H9 (cell line): ENCODE measurements around the gene TMEM121. TPM values are rescaled to one million over a fixed set of nuclear protein-coding genes. Genes with fewer than 3 reads are reported as not detected.
A peak's percentile ranks its signal among the peaks of the same experiment; 100 is the strongest.

ENCODE experiments used
- DNase-seq: peaks from one replicate; pipeline ENCODE4 v3.0.0-alpha.2; 2017
- H2AFZ ChIP-seq: one replicate; pipeline ENCODE4 v1.6.1; 2013; ENCODE audit warnings: mild to moderate bottlenecking, low read length, control low read depth, moderate library complexity
- H2AK5ac ChIP-seq: 2 replicates; pipeline ENCODE4 v1.6.1; 2013; ENCODE audit warnings: low read length, control low read depth, mixed read lengths; ENCODE audit not compliant: insufficient read length
- H2BK120ac ChIP-seq: one replicate; pipeline ENCODE4 v1.6.1; 2013; ENCODE audit warnings: low read depth, mild to moderate bottlenecking, low read length, control low read depth, inconsistent platforms; ENCODE audit not compliant: poor library complexity, severe bottlenecking
- H2BK12ac ChIP-seq: 2 replicates; pipeline ENCODE4 v1.6.1; 2013; ENCODE audit warnings: low read length, control low read depth, mixed read lengths, low read depth; ENCODE audit not compliant: insufficient read length
- H2BK15ac ChIP-seq: 2 replicates; pipeline ENCODE4 v1.6.1; 2013; ENCODE audit warnings: low read depth, low read length, control low read depth
- H2BK20ac ChIP-seq: one replicate; pipeline ENCODE4 v1.6.1; 2013; ENCODE audit warnings: low read depth, mild to moderate bottlenecking, low read length, control low read depth, inconsistent platforms; ENCODE audit not compliant: poor library complexity, severe bottlenecking
- H2BK5ac ChIP-seq: 2 replicates; pipeline ENCODE4 v1.6.1; 2013; ENCODE audit warnings: low read length, control low read depth, mixed read lengths; ENCODE audit not compliant: insufficient read length
- H3K14ac ChIP-seq: 2 replicates; pipeline ENCODE4 v1.6.1; 2013; ENCODE audit warnings: low read length, control low read depth; ENCODE audit not compliant: insufficient read depth
- H3K18ac ChIP-seq: 2 replicates; pipeline ENCODE4 v1.6.1; 2013; ENCODE audit warnings: low read depth, mild to moderate bottlenecking, mixed read lengths, low read length, control low read depth; ENCODE audit not compliant: insufficient read length
- H3K23ac ChIP-seq: 2 replicates; pipeline ENCODE4 v1.6.1; 2013; ENCODE audit warnings: low read length, control low read depth, mixed read lengths, low read depth; ENCODE audit not compliant: insufficient read length
- H3K23me2 ChIP-seq: 2 replicates; pipeline ENCODE4 v1.6.1; 2013; ENCODE audit warnings: low read depth, mild to moderate bottlenecking, mixed read lengths, low read length, control low read depth; ENCODE audit not compliant: insufficient read length, poor library complexity, severe bottlenecking
- H3K27ac ChIP-seq: 2 replicates; pipeline ENCODE4 v1.5.1; 2013; ENCODE audit warnings: low read length, control low read depth, mixed read lengths, low read depth; ENCODE audit not compliant: insufficient read length
- H3K27me3 ChIP-seq: 2 replicates; pipeline ENCODE4 v1.6.1; 2013; ENCODE audit warnings: low read length, control low read depth, inconsistent platforms; ENCODE audit not compliant: insufficient read depth
- H3K4ac ChIP-seq: 2 replicates; pipeline ENCODE4 v1.6.1; 2013; ENCODE audit warnings: low read depth, mild to moderate bottlenecking, control low read depth, inconsistent platforms, low read length, moderate library complexity
- H3K4me1 ChIP-seq: 2 replicates; pipeline ENCODE4 v1.6.1; 2013; ENCODE audit warnings: low read length, control low read depth, inconsistent platforms; ENCODE audit not compliant: insufficient read depth
- H3K4me2 ChIP-seq: 2 replicates; pipeline ENCODE4 v1.6.1; 2013; ENCODE audit warnings: low read length, control low read depth, mixed read lengths; ENCODE audit not compliant: insufficient read length, insufficient read depth
- H3K56ac ChIP-seq: 2 replicates; pipeline ENCODE4 v1.6.1; 2013; ENCODE audit warnings: low read depth, mild to moderate bottlenecking, mixed read lengths, low read length, control low read depth; ENCODE audit not compliant: insufficient read length
- H3K79me1 ChIP-seq: 2 replicates; pipeline ENCODE4 v1.6.1; 2013; ENCODE audit warnings: low read depth, mild to moderate bottlenecking, moderate library complexity, low read length, control low read depth, inconsistent platforms; ENCODE audit not compliant: insufficient read depth, poor library complexity, severe bottlenecking
- H3K79me2 ChIP-seq: 2 replicates; pipeline ENCODE4 v1.6.1; 2013; ENCODE audit warnings: low read length, control low read depth, inconsistent platforms; ENCODE audit not compliant: insufficient read depth
- H3K9ac ChIP-seq: 2 replicates; pipeline ENCODE4 v1.6.1; 2013; ENCODE audit warnings: low read length, control low read depth, mixed read lengths; ENCODE audit not compliant: insufficient read length; ENCODE audit errors: extremely low read depth
- H3K9me3 ChIP-seq: one replicate; pipeline ENCODE4 v1.6.1; 2013; ENCODE audit warnings: low read depth, low read length, inconsistent platforms; ENCODE audit not compliant: control insufficient read depth
- H3T11ph ChIP-seq: one replicate; pipeline ENCODE4 v1.6.1; 2013; ENCODE audit warnings: mild to moderate bottlenecking, low read length, control low read depth, inconsistent platforms
- H4K20me1 ChIP-seq: one replicate; pipeline ENCODE4 v1.6.1; 2013; ENCODE audit not compliant: control insufficient read depth, insufficient read length, insufficient read depth
- H4K5ac ChIP-seq: 2 replicates; pipeline ENCODE4 v1.6.1; 2013; ENCODE audit warnings: low read depth, mild to moderate bottlenecking, mixed read lengths, low read length, control low read depth; ENCODE audit not compliant: insufficient read length
- H4K8ac ChIP-seq: replicated peaks from 2 replicates; pipeline ENCODE4 v1.6.1; 2013; ENCODE audit warnings: low read length, control low read depth, mixed read lengths, low read depth; ENCODE audit not compliant: insufficient read length
- H4K91ac ChIP-seq: 2 replicates; pipeline ENCODE4 v1.6.1; 2013; ENCODE audit warnings: low read depth, mild to moderate bottlenecking, moderate library complexity, mixed read lengths, low read length, control low read depth; ENCODE audit not compliant: insufficient read length
- H3K27ac Mint-ChIP-seq, 3 experiments: 2 replicates in 2 of 3; 3 replicates in 1 of 3; pipeline ENCODE4 v1.8.0; 2020 to 2021; ENCODE audit warnings: mixed read lengths in 3 of 3, mild to moderate bottlenecking in 1 of 3, moderate library complexity in 1 of 3
- H3K27me3 Mint-ChIP-seq: 2 replicates; pipeline ENCODE4 v1.8.0; 2021; ENCODE audit warnings: low read depth, mild to moderate bottlenecking, moderate library complexity, mixed read lengths
- H3K36me3 Mint-ChIP-seq, 3 experiments: 2 replicates in 2 of 3; 3 replicates in 1 of 3; pipeline ENCODE4 v1.8.0; 2020 to 2021; ENCODE audit warnings: low read depth in 3 of 3, mixed read lengths in 3 of 3; ENCODE audit not compliant: insufficient read depth in 1 of 3
- H3K4me1 Mint-ChIP-seq, 2 experiments: 2 replicates each; pipeline ENCODE4 v1.8.0; 2020; ENCODE audit warnings: mixed read lengths in 2 of 2
- H3K4me3 Mint-ChIP-seq, 2 experiments: 2 replicates in 1 of 2; 3 replicates in 1 of 2; pipeline ENCODE4 v1.8.0; 2020 to 2021; ENCODE audit warnings: mild to moderate bottlenecking in 2 of 2, mixed read lengths in 2 of 2, moderate library complexity in 1 of 2
- H3K9me3 Mint-ChIP-seq, 2 experiments: 2 replicates in 1 of 2; 3 replicates in 1 of 2; pipeline ENCODE4 v1.8.0; 2020; ENCODE audit warnings: mild to moderate bottlenecking in 2 of 2, mixed read lengths in 2 of 2, moderate library complexity in 1 of 2
- CTCF ChIP-seq: fragments of 200-600 bp; sonication (generic); conservative IDR thresholded peaks from 3 replicates; pipeline ENCODE4 v1.8.0; 2021; ENCODE audit warnings: antibody characterized with exemption, mild to moderate bottlenecking
- WGBS: extraction: QIAGEN DNeasy Blood & Tissue Kit; methylation state at CpG from one replicate; pipeline ENCODE4 v1.1.7; 2013; ENCODE audit warnings: missing lambda C conversion rate, low lambda C conversion rate, mixed read lengths; ENCODE audit not compliant: insufficient read length; ENCODE audit errors: extremely low coverage; 5-methylcytosine and 5-hydroxymethylcytosine counted together
- total RNA-seq: library from RNA; stranded (reverse); gene quantifications from 2 replicates; pipeline ENCODE4 v1.2.1, GENCODE V29; 2021

TMEM121 gene
- total RNA-seq, 1 experiment from 2014 or later, result 2.6 TPM

GRCh38 chr14:105484069-105484996 lies 42.0 kb upstream of the TMEM121 start:
- no CpG with 5 or more reads among the region's 20 CpGs for WGBS
- Histone ChIP-seq H3K4me2 (no peak overlapping the region), H3K79me1 (no peaks in the 10 kb centered on the region), H3K23me2 (peaks cover 7% of the 10 kb centered on the region), H2BK5ac (no peak overlapping the region), H3K27me3 (peaks cover 40% of the 10 kb centered on the region), H2AK5ac (no peak overlapping the region), H4K20me1 (no peaks in the 10 kb centered on the region), H2BK12ac (no peak overlapping the region), H3K9me3 (no peaks in the 10 kb centered on the region), H3K23ac (no peak overlapping the region), H3K9ac (no peak overlapping the region), H4K5ac (no peak overlapping the region), H3K4me1 (no peaks in the 10 kb centered on the region), H4K8ac (no peak overlapping the region), H3K79me2 (no peaks in the 10 kb centered on the region), H2BK120ac (no peak overlapping the region), H3K14ac (0 out of 2 replicates have a peak overlapping the region, but pooled peaks have one; percentile 16), H3K18ac (peak overlapping the region; percentile 10), H2BK15ac (no peak overlapping the region), H3K56ac (no peak overlapping the region), H4K91ac (peak overlapping the region; percentile 86), H3K4ac (no peak overlapping the region; the same call in 1 of the 2 replicates), H2BK20ac (no peak overlapping the region), H3K27ac (no peak overlapping the region), H3T11ph (no peak overlapping the region), H2AFZ (no peak overlapping the region)
- peaks cover 91% of the 10 kb centered on the region for H3K27me3 Mint-ChIP-seq
- no peak overlapping the region for H3K27ac Mint-ChIP-seq
- no peaks in the 10 kb centered on the region for H3K36me3 Mint-ChIP-seq
- no peaks in the 10 kb centered on the region for H3K9me3 Mint-ChIP-seq
- H3K4me1 Mint-ChIP-seq, result peaks cover 12 to 29% of the 10 kb centered on the region in 2 experiments
- DNase-seq, result no peak
- no peak for TF ChIP-seq CTCF
- H3K4me3 Mint-ChIP-seq, result peak overlapping the region in 1 of 2 experiments; percentile 11; a peak in 1 of 5 replicates
